Left hindlimb (tissue), 1 donor: Measurements from ENCODE around the gene NRN1.

ENCODE experiments used
- DNase-seq: peaks from one replicate; pipeline ENCODE4 v3.0.0-alpha.2; 2018

Gene NRN1

GRCh38 chr6:6002005-6002847 is 4.5 kb downstream of the NRN1 start:
- no peak for DNase-seq

- DNase-seq: no peak
Measured at GRCh38 chr6:6001443-6001842, 5.3 kb downstream of the NRN1 start.

DNA sequence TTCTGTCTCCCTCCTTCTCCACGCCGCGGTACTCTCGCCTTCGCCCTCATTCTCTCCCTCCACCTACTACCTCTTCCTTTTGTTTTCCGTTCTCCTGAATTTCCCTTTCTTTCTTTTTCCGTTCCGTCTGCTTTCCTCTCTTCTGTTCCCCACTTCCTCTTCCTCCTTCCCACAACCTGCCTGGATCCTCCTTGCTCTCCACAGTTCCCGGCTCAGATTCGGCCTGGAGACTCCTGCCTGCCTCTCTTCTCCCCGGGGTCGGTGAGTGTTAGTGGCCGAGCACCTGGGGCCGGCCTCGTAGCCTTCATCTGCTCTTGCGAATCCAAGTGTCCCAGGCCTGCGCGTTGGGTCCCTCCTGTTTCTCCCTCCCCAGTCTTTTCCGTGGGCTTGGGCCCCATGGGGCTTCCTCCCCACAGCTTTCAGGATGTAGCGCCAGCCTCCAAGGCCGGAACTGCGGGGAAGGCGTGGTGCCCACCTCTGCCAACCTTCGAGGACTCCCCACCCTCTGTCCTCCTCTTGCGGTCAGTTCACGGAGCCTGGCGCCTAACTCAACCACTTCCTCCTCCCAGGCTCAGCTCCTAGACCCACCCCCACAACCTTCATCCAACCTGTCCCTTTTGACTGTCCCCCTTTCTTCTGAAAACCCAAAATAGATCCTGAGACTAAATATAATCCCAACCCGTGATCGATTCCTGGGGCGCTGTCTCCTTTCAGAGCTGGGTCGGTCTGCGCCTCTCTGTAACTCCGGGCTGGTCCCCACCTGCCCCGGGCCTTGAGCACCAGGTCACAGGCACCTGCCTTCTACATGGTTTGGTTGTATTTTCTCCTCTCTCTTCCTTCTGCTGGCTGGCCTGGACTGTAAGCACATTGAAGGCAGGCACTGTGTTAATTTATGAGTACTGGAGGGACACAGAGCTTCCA is 6.8 kb downstream of the NRN1 start:
- DNase-seq: no peak

DNA sequence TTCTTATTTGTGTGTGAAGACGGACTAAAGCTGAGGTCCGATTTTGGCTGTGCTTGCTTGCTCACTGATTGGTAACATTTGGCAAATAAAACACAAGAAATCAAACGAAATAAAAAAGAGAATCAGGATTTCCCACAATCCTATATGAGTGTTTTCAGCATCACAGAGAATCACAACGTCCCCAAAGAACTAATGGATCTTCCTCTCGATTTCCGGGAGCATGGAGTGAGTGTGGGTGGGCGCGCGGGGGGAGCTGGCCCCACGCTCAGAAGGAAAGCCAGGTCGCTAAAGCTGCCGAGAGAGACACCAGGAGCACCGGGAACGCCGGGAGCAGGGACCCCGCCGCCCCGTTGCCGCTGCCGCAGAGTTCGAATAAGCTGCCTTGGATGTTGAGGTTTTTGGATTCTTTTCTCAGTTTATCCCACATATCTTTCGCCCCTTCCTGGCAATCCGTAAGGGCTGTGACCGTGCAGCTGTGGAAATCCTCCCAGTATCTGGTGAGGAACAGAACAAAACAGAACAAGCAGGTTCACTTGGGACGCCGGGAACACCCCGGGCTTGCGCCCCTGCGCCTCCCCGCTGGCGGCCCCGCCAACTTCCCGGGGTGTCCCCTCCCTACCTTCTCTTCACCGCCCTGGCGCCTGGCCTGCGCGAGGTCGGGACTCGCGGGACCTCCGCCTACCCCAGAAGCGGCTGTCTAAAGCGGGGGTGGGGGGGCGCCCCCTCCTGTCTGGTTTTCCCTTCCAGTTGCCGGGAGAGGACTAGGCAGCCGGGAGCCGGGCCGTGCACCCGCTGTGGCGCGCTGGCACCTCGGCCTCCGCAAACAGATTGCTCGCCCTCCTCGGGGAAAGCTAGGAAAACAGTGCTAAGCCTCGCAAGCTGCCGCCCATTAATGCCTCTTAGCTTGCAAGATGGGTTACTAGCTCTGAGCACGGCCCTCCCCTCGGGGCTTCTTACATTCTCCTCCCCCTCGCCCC is 7.7 kb downstream of the NRN1 start:
- peak; percentile 73 for DNase-seq

- no peak for DNase-seq
Measured at GRCh38 chr6:5998236-5998635, 8.5 kb downstream of the NRN1 start.

DNA sequence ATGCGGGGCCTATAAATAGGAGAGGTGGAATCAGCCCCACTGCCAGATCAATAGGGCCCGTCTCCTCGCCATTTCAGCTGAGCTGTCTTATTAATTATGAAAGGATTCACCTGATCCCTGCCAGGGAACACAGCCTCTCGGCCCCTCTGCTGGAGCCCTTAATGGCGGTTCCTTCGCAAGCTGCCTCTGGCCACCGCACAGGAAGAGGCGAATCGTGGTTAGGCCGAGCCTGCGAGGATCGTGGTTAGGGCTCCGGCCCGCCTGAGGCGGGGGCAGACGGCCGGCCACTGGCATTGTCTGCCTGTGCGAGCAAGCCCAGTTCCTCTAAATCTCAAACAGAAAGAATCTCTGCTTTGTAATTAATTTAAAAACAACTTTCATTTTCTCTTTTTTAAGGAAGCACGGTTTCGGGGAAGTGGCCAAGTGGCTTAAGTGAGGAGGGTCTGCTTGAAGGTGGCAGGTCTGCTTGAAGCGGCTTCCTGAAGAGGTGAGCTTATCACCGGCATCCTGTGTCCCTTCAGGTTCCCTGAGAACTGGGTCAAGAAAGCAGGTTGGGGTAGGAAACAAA is 9.2 kb downstream of the NRN1 start:
- DNase-seq: peak; percentile 47

DNA sequence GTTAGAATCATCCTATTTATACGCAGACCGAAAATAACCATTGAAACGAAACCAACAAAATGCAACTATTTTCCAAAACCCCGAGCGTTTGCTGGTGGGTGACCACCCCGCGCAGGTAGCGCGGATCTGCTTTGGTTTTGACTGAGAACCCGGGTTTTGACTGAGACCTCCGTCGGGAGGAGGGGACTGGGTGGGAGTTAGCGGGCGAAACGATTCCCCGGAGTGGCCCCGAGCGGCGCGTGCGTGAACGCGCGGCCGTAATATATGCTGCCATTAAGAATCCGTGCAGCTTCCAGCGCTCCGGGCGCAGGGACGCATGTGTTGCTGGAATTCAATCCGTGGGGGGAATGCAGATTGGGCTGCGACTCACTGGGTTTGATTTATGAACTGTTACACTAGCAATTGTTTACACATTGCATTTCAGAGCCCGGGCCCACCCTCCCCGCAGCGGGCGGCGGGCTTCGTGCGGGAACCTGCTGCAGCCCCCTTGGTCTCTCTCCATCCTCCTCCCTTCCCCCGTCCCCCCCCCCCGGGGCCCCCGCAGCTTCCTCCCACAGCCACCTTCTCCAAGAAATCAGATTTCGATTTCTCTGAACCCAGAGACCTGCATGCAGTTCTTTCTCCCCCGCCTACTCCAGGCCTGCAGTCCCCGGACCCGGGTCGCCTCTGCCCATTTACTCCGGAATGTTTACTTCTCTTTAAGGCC is 9.9 kb downstream of the NRN1 start:
- DNase-seq: peak; percentile 71

- DNase-seq: peak; percentile 91
Measured at GRCh38 chr6:5995949-5996713, 10.6 kb downstream of the NRN1 start.

GRCh38 chr6:5995658-5995948 is 11.1 kb downstream of the NRN1 start:
- DNase-seq: no peak

GRCh38 chr6:5994999-5995657 is 11.6 kb downstream of the NRN1 start:
- DNase-seq: no peak

GRCh38 chr6:5994234-5994998 is 12.3 kb downstream of the NRN1 start:
- DNase-seq: no peak

DNA sequence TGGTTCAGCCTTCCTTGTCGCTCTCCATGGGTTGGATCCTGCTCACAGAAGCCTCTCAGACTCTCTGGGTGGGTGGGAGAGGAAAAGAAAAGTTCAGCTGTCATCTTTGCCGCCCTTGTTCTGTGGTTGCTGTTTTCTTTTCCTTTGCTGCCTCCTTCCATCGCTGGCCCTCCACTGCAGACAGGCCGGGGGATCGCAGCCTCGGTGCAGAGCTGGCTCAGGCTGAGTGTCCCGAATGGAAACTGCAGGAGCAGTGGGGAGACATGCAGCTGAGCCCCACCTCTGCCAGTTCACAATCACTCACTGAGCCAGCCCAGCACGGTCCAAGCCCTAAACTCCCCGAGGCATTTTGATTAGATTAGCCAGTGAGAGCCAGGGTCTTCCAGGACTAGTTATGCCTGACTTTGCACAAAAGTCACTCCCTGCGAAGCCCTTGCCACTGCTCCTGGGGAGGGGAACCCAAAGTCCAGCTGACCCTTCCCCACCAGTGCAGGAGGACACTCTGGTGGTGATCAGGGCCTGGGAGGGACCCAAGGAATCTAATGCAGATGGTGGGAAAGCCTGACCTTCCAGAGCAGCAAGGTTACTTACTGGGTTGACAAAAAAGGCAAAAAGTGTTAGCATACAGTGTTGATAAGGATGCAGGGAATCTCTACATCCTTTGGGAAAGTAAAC is 14.0 kb downstream of the NRN1 start:
- DNase-seq: no peak

GRCh38 chr6:5990786-5991185 is 15.9 kb downstream of the NRN1 start:
- DNase-seq: no peak

- DNase-seq: no peak
Measured at GRCh38 chr6:5989141-5989723, 17.5 kb downstream of the NRN1 start.

DNA sequence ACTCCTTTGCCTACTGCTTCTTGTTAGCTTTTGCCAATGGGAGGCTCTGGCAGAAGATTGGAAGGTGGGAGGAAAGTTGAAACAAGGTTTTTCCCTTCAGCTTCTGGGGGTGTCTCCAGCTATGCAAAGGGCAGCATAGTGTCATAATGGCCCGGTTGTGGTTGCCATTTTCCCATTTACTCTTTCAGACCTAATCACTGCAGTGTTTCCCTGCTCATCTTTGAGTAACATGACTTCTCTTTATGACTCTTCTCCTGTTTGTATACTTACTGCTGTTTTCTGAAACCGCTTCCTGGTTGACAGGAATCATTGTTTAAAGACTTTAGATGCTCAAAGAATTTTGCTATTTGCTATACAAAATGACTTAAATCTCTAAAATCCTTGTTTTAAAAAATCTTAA is 19.9 kb downstream of the NRN1 start:
- no peak for DNase-seq

DNA sequence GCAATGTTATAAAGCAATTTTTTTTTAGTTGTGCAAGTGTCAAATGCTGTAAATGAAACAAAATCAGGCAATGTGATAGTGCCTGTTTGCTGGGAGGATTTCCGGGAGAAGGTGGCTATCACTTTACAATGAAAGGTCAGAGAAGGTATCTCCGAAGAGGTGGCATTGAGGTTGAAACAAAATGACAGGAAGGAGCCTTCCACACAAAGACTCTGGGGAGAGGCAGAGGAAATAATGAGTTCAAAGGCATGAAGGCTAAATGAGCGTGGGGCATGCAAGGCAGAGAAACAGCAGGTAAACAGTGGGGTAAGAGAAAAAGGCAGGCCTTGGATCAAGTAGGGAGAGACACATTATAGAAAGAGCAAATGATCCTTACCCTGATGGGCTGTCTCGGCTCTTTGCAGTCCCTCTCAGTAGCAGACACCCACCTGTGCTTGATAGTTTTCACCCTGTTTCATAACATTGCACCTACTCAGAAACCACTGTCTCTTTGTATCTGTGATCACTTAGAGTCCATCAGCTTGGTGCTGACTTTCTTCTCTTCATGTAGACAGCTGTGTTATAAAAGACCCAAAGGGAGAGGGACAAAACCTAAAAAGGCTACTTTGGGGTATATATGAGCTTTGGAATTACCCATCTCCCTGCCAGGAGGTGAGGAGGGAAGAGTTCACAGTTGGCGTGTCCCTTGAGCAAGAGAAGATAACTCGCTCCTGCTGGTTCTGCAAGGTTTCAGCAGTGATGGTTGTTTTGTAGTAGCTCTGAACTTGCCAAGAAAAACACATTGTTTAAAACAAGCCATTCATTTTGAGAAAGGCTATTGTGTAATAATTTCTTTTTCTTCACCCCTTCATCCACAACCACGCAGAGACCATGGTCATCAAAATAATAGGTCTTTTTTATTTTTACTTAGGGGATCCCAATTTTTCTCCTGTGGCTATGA is 22.3 kb downstream of the NRN1 start:
- no peak for DNase-seq
